PC-9 (cell line): ENCODE results near the gene LMX1B. TPM values are rescaled to one million over a fixed set of nuclear protein-coding genes. Genes with fewer than 3 reads are reported as not detected.

Experiments
- BruUV-seq: library from RNA; stranded (reverse); fragments of 400-500 nt; replicated peaks from 2 replicates; lab custom pipeline; 2021; lab: Mats Ljungman, UMichigan
- CTCF ChIA-PET: fragments of 300-600 bp; sonication (Branson Sonifier 250); formaldehyde crosslinking; loops from one replicate; lab custom pipeline; 2022; ENCODE audit warnings: antibody characterized with exemption; lab: Charles Lee
- POLR2A ChIA-PET: fragments of 300-600 bp; sonication (Branson Sonifier 250); formaldehyde crosslinking; loops from one replicate; lab custom pipeline; 2022; ENCODE audit warnings: antibody characterized with exemption; ENCODE audit not compliant: unreplicated experiment; lab: Charles Lee
- DNase-seq, 2 experiments: peaks; one replicate each; pipeline versions ENCODE4 v3.0.0 to v3.0.0-alpha.2; 2015 to 2022; ENCODE audit warnings: mixed read lengths in 1 of 2
- H2AFZ ChIP-seq: fragments of 200-600 bp; sonication (generic); 2 replicates; pipeline ENCODE4 v1.8.1; 2017; ENCODE audit warnings: antibody characterized with exemption
- H3F3A ChIP-seq: fragments of 200-600 bp; sonication (generic); 2 replicates; pipeline ENCODE4 v1.8.1; 2017; ENCODE audit warnings: antibody characterized with exemption, mild to moderate bottlenecking, low read depth; ENCODE audit not compliant: insufficient read depth
- H3K27ac ChIP-seq: fragments of 200-600 bp; sonication (generic); 2 replicates; pipeline ENCODE4 v1.6.1; 2016; ENCODE audit warnings: mixed run types
- H3K27me3 ChIP-seq: fragments of 200-600 bp; sonication (generic); 2 replicates; pipeline ENCODE4 v1.6.1; 2016; ENCODE audit warnings: low read depth, mixed run types; ENCODE audit not compliant: insufficient read depth
- H3K36me3 ChIP-seq: fragments of 200-600 bp; sonication (generic); 2 replicates; pipeline ENCODE4 v1.6.1; 2016; ENCODE audit warnings: low read depth, mixed run types
- H3K4me1 ChIP-seq: fragments of 200-600 bp; sonication (generic); replicated peaks from 2 replicates; pipeline ENCODE4 v1.6.1; 2016; ENCODE audit warnings: mixed run types; ENCODE audit not compliant: insufficient read depth
- H3K4me2 ChIP-seq: fragments of 200-600 bp; sonication (generic); 2 replicates; pipeline ENCODE4 v1.6.1; 2017; ENCODE audit warnings: mixed run types
- H3K4me3 ChIP-seq: fragments of 200-600 bp; sonication (generic); 2 replicates; pipeline ENCODE4 v1.6.1; 2016; ENCODE audit warnings: mixed run types
- H3K79me2 ChIP-seq: fragments of 200-600 bp; sonication (generic); 2 replicates; pipeline ENCODE4 v1.6.1; 2017; ENCODE audit warnings: low read depth, mixed run types
- H3K9me2 ChIP-seq: fragments of 200-600 bp; sonication (generic); 2 replicates; pipeline ENCODE4 v1.8.1; 2017; ENCODE audit warnings: mild to moderate bottlenecking; ENCODE audit not compliant: insufficient read depth
- H3K9me3 ChIP-seq: fragments of 200-600 bp; sonication (generic); 2 replicates; pipeline ENCODE4 v1.8.1; 2016; ENCODE audit warnings: low read depth; ENCODE audit not compliant: insufficient read depth
- H4K20me1 ChIP-seq: fragments of 200-600 bp; sonication (generic); 2 replicates; pipeline ENCODE4 v1.8.1; 2017; ENCODE audit not compliant: insufficient read depth
- EZH2 ChIP-seq: fragments of 200-600 bp; sonication (generic); IDR thresholded peaks from 2 replicates; pipeline ENCODE4 v1.8.0; 2017; ENCODE audit warnings: antibody characterized with exemption, low read depth
- intact Hi-C: fragments of 100-400 bp; cut with micrococcal nuclease; formaldehyde crosslinking; loops from one replicate; pipeline ENCODE4 v1.10.0; 2022; ENCODE audit not compliant: unreplicated experiment
- total RNA-seq: library from RNA; stranded (reverse); gene quantifications from 2 replicates; pipeline ENCODE4 v1.2.3, GENCODE V29; 2021
- TF ChIP-seq, protein P1 (sequence below): fragments of 200-600 bp; sonication (generic); conservative IDR thresholded peaks from 2 replicates; pipeline ENCODE4 v1.6.1; 2017; ENCODE audit warnings: mixed run types, antibody characterized with exemption, mild to moderate bottlenecking, moderate library complexity

The LMX1B gene
- total RNA-seq, 1 experiment from 2014 or later, result not detected

DNA sequence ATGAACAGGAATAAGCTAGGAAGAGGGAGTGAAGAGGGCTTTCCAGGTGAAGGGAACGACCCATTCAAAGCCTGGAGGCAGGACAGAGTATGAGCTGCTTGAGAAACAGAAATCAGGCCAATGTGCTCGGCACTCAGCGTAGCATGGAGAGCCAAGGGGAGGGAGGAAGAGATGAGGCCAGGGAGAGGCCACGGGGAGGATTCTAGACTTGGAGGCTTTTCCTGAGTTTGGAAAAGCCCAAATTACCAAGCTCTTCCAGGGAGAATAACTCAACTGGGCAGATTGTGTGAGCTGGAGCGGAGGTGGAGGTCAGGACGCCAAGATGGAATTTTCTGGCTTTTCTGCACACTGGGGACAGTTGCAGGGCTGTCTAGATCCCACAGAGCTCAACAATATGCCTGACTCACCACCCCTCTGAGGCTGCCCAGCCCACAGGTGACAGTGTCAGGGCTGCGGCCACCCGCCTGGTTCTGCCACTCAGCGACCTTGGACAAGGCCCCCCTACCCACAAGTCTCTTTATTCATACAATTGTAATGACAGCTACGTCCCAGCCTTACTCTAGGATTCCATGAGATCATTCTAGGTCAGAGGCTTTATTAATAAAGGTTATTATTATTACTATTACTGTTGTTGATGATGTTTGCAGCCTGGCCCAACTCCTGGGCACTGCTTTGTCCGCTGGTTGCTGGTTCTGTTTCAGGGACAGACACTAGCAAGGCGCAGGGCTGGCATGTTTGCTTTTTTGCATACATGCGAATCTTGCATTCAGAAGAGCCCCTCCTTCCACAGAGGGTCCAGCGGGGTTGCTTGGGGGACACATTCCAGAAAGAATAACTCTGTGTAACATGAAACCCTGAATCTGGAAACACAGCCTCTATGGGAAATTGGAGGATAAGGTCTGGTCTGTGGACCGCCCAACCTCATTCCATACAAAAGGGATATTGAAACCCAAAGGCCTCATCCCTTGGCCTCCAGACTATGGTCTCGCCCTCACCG lies 9.4 kb upstream of the LMX1B start:
- Histone ChIP-seq H3K4me1 (no peaks in the 10 kb centered on the region), H3K27me3 (peaks cover 32% of the 10 kb centered on the region), H3K9me3 (no peaks in the 10 kb centered on the region), H3K79me2 (no peaks in the 10 kb centered on the region), H3K9me2 (no peaks in the 10 kb centered on the region), H4K20me1 (no peaks in the 10 kb centered on the region), H2AFZ (no peak overlapping the region), H3K36me3 (no peaks in the 10 kb centered on the region), H3K27ac (no peak overlapping the region), H3K4me2 (no peak overlapping the region), H3K4me3 (no peak overlapping the region), H3F3A (no peaks in the 10 kb centered on the region)
- intact Hi-C loops, result no loop called here
- TF ChIP-seq, protein P1, sequence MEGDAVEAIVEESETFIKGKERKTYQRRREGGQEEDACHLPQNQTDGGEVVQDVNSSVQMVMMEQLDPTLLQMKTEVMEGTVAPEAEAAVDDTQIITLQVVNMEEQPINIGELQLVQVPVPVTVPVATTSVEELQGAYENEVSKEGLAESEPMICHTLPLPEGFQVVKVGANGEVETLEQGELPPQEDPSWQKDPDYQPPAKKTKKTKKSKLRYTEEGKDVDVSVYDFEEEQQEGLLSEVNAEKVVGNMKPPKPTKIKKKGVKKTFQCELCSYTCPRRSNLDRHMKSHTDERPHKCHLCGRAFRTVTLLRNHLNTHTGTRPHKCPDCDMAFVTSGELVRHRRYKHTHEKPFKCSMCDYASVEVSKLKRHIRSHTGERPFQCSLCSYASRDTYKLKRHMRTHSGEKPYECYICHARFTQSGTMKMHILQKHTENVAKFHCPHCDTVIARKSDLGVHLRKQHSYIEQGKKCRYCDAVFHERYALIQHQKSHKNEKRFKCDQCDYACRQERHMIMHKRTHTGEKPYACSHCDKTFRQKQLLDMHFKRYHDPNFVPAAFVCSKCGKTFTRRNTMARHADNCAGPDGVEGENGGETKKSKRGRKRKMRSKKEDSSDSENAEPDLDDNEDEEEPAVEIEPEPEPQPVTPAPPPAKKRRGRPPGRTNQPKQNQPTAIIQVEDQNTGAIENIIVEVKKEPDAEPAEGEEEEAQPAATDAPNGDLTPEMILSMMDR, result no peak
- TF ChIP-seq EZH2, result no peak
- no peak for DNase-seq
- BruUV-seq, result no TSS peak
- ChIA-PET POLR2A (no interaction called here), CTCF (no interaction called here)

DNA sequence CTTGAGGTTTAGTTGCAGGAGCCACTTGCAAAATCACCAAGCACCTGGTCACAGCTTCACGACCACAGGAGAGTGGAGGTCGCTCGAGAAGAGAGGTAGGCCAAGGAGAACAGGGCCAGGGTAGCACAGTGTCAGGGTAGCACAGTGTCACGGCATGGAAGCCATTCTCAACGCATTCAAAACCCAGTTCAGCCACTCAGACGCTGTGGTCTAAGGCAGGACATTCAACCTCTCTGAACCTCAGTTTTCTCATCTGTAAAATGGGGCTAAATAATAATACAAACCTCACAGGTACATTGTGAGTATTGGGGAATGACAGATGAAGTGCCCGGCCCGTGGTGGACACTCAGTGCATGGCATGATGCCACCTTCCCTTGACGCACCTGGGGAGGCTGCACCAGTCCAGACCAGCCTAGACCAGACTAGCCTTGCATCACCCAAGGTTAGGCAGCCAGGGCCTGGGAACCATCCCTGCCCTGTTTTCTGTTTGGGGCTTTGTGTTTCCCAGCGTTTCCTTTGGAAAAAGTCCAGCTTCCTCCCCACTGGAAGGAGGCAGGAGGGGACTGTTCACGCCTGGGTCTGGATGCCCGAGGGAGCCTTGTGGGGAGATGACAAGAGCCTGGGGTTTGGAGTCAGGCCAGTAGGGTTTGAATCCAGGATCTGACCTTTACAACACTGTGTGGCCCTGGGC lies 7.8 kb upstream of the LMX1B start:
- Histone ChIP-seq H3K79me2 (no peaks in the 10 kb centered on the region), H3K27me3 (peaks cover 39% of the 10 kb centered on the region), H2AFZ (no peak overlapping the region), H3F3A (no peaks in the 10 kb centered on the region), H3K4me3 (no peak overlapping the region), H3K4me1 (no peaks in the 10 kb centered on the region), H3K9me3 (no peaks in the 10 kb centered on the region), H3K27ac (no peak overlapping the region), H3K4me2 (no peak overlapping the region), H4K20me1 (no peaks in the 10 kb centered on the region), H3K9me2 (no peaks in the 10 kb centered on the region), H3K36me3 (no peaks in the 10 kb centered on the region)
- ChIA-PET POLR2A (no interaction called here), CTCF (no interaction called here)
- BruUV-seq, result no TSS peak
- TF ChIP-seq EZH2, result no peak
- TF ChIP-seq, protein P1, result no peak
- intact Hi-C loops, result no loop called here
- DNase-seq, result no peak

DNA sequence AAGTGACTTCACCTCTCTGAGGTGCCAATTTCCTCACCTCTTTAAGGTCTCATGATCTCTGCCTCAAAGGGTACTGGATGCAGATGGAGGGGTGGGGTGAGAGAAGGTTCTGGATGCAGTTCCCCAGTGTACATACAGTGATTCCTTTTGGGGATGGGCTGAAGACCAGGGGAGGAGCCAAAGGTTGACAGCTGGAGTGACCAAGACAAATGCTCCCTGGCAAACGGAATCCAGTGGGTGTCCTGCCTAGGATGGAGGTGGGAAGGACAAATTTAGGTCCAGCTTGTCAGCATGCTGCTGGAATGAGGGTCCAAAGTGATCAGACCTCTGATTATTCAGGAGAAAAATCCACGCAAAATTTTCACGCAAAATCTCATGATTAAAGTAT lies 7.3 kb upstream of the LMX1B start:
- no peaks in the 10 kb centered on the region for H3K79me2 ChIP-seq
- H2AFZ ChIP-seq, result no peak overlapping the region
- ChIA-PET POLR2A (no interaction called here), CTCF (no interaction called here)
- no peaks in the 10 kb centered on the region for H3F3A ChIP-seq
- H3K4me2 ChIP-seq, result no peak overlapping the region
- BruUV-seq, result no TSS peak
- H3K27me3 ChIP-seq, result peaks cover 38% of the 10 kb centered on the region
- H3K9me3 ChIP-seq, result no peaks in the 10 kb centered on the region
- no peaks in the 10 kb centered on the region for H3K36me3 ChIP-seq
- H3K27ac ChIP-seq, result no peak overlapping the region
- no peak for DNase-seq
- TF ChIP-seq, protein P1, result no peak
- TF ChIP-seq EZH2, result no peak
- no peak overlapping the region for H3K4me3 ChIP-seq
- no peaks in the 10 kb centered on the region for H4K20me1 ChIP-seq
- intact Hi-C loops, result no loop called here
- no peaks in the 10 kb centered on the region for H3K4me1 ChIP-seq
- no peaks in the 10 kb centered on the region for H3K9me2 ChIP-seq
